HG03159 (cell line): ENCODE data around the gene TNIP2.
A peak's percentile ranks its signal among the peaks of the same experiment; 100 is the strongest.

Experiments
- ATAC-seq: cut with Tn5 transposase; IDR thresholded peaks from one replicate; pipeline ENCODE4 v1.9.1; 2021; ENCODE audit warnings: mild to moderate bottlenecking, moderate library complexity; ENCODE audit not compliant: unreplicated experiment

The TNIP2 gene

DNA sequence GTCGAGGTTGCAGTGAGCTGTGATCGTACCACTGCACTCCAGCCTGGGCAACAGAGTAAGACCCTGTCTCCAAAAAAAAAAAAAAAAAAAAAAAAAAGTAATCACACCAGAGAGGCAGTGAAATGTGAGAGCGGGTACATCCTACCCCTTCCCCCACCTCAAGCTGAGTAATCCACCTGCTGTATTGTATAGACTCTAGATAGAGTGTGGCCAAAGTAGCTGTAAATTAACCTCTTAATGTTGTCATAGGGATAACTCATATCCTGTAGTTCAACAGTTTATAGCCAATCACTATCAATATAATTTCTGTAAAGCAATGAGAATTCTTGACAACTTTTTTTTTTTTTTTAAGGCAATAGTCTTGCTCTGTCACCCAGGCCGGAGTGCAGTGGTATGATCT lies 30.8 kb downstream of the TNIP2 start:
- no peak for ATAC-seq

DNA sequence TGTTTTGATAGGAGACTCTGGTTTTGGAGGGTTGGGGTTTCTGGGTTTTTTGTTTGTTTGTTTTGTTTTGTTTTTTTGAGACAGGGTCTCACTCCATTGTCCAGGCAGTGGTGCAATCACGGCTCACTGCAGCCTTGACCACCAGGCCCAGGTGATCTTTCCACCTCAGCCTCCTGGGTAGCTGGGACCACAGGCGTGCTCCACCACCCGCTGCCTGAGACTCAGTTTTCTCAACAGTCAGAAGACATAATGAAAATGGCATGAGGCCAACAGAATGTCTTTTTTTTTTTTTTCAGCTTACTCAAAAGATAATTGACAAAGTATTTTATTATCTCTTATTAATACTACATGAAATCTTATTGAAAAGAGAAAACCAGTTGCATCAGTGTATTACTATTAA lies 32.4 kb downstream of the TNIP2 start:
- ATAC-seq, result no peak

GRCh38 chr4:2722033-2722432 lies 34.1 kb downstream of the TNIP2 start:
- no peak for ATAC-seq

- ATAC-seq, result no peak
Measured at GRCh38 chr4:2721586-2721985, 34.5 kb downstream of the TNIP2 start.

GRCh38 chr4:2716236-2716635 lies 39.9 kb downstream of the TNIP2 start:
- ATAC-seq, result no peak

DNA sequence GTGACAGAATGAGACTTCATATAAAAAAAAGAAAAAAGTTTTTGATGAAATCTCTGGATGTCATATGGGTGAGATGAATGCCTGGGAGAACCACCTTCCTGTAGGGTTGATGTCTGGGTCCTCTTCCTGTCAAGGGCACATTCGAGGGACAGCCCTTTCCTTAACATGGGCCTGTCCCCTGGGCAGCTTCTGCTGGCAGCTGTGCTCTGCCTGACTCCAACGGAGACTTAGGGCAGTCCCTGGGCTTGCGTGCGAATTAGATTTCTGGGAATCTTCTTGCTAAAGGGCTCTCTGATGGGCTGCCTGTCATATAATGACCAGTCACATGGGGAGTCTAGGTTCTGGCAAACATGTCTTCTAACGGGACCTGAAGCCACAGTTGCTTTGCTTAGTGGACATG lies 40.7 kb downstream of the TNIP2 start:
- no peak for ATAC-seq

- ATAC-seq, result no peak
Measured at GRCh38 chr4:2714918-2715317, 41.2 kb downstream of the TNIP2 start.

- no peak for ATAC-seq
Measured at GRCh38 chr4:2714061-2714770, 41.9 kb downstream of the TNIP2 start.

DNA sequence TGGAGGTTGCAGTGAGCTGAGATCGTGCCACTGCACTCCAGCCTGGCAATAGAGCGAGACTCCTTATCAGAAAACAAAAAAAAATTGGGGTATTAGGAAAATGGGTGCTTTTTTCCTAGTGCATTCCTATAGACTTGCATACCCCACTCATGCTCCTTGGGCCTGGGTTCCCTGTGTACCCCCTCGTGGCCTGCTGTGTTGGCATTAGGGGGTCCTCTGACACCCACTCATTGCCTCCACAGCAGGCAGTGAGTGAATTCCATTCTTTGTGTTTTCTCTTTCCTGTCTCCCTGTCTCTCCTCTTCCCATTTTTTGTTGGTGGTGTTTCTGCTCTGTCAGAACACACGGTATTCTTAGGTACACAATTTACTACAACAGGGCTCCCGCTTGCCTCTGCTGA lies 42.8 kb downstream of the TNIP2 start:
- ATAC-seq, result no peak

GRCh38 chr4:2712261-2712842 lies 43.8 kb downstream of the TNIP2 start:
- no peak for ATAC-seq

DNA sequence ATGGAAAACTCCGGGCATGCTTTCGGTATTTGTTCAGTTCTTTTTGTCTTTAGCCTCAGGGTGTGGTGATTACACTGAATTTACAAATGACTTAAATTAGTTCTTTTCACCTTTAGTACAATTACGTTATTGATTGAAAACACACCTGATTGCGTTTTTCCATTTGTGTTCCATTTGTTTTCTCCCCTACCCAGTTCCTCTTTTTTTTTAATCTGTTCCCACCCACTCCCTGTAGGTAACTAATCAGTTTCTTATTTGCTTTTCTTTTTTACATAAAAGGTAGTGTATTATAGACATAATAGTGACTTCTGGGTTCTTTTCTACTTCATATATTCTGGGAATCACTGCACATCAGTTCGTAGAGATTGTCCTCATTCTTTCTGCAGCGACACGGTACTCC lies 53.4 kb downstream of the TNIP2 start:
- no peak for ATAC-seq

GRCh38 chr4:2702361-2702760 lies 53.8 kb downstream of the TNIP2 start:
- no peak for ATAC-seq

DNA sequence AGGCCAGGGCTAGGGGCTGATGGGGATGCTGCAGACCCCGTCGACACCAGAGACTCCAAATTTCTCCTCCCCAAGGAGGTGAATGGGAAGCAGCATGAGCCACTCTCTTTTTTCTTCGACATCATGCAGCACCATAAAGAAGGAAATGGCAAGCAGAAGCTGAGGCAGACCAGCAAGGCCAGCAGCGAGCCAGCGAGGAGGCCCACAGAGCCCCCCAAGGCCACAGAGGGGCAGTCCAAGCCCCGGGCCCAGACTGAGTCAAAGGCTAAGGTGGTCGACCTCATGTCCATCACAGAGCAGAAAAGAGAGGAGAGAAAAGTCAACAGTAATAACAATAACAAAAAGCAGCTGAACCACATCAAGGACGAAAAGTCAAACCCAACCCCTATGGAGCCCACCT lies 56.1 kb downstream of the TNIP2 start:
- no peak for ATAC-seq

GRCh38 chr4:2699534-2699933 lies 56.6 kb downstream of the TNIP2 start:
- ATAC-seq, result no peak

DNA sequence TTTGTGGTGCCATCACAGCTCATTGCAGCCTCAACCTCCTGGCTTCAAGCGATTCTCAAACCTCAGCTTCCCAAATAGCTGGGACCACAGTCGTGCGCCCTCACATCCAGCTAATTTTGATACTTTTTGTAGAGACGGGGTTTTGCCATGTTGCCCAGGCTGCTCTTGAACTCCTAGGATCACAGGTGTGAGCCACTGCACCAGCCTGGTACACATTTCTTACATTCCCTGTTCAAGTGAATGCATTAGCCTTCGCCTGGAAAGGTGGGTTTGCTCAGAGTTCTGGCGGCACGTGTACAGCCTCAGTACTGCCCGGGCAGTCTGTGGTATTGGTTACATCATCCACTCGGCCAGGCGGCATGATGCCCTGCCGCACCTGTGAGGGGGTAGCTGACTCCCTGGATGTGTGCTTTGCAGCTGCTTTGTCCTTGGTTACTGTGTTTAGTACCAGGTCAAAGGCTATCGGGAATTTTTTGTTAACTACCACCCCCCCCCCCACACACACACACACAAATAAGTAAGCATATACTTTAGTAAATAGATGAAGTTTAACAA lies 57.1 kb downstream of the TNIP2 start:
- ATAC-seq, result no peak

- ATAC-seq, result no peak
Measured at GRCh38 chr4:2698504-2698903, 57.6 kb downstream of the TNIP2 start.

DNA sequence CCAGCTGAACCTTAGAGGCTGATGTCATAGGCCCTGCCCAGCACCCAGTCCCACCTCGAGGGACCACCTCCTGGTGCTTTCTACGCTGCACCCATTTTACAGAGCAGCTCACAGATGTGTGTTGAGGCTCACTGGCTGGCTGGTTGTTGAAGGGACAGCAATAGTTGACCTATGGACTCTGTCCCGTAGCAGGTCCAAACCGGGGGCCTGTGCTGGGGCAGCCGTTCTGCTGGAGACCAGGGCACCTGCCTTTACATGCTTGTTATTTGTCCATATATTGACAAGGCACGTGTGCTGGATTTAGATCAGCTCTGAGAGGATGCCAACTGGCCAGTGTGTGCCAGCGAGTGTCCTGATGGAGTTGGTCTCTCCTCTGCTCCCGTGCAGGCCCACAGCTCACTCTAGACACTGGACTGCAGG lies 58.1 kb downstream of the TNIP2 start:
- ATAC-seq, result no peak

DNA sequence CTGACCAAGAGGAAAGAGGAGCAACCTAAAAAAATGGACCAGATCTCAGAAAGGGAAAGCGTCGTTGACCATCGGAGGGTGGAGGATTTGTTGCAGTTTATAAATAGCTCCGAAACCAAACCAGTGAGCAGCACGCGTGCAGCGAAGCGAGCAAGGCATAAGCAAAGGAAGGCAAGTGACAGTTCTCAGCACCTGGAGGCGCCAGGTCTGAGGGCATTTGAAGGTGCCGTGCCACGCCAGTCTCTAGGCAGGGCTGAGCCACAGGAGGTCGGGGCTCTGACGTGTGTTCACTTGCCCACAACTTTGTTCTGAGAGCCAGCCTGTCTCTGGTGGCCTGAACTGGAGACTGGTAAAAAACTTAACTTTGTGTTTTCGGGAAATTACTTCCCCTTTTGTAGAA lies 59.7 kb downstream of the TNIP2 start:
- ATAC-seq, result peak; percentile 94

- no peak for ATAC-seq
Measured at GRCh38 chr4:2695346-2696060, 60.6 kb downstream of the TNIP2 start.

DNA sequence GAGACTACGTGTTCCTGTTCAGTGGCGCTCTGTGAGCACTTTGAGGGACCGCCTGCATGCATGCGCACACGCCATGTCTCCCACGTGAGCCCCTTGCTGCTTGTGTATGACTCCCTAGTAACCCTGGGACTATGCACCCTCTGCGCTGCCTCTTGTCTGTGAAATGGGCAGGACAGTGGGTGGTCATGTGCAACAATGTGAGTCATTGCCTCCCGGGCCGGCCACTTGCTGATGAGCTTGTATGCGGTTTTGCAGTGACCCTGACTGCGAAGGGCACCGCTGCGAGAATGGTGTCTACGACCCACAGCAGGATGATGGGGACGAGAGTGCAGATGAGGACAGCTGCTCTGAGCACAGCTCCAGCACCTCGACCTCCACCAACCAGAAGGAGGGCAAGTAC lies 61.4 kb downstream of the TNIP2 start:
- no peak for ATAC-seq

GRCh38 chr4:2691952-2692435 lies 64.1 kb downstream of the TNIP2 start:
- ATAC-seq, result no peak
